PC-9 (cell line): ENCODE results near the gene RAB29. TPM values are rescaled to one million over a fixed set of nuclear protein-coding genes. Genes with fewer than 3 reads are reported as not detected.

Experiments
- BruUV-seq: library from RNA; stranded (reverse); fragments of 400-500 nt; replicated peaks from 2 replicates; lab custom pipeline; 2021; lab: Mats Ljungman, UMichigan
- CTCF ChIA-PET: fragments of 300-600 bp; sonication (Branson Sonifier 250); formaldehyde crosslinking; loops from one replicate; lab custom pipeline; 2022; ENCODE audit warnings: antibody characterized with exemption; lab: Charles Lee
- POLR2A ChIA-PET: fragments of 300-600 bp; sonication (Branson Sonifier 250); formaldehyde crosslinking; loops from one replicate; lab custom pipeline; 2022; ENCODE audit warnings: antibody characterized with exemption; ENCODE audit not compliant: unreplicated experiment; lab: Charles Lee
- DNase-seq, 2 experiments: peaks; one replicate each; pipeline versions ENCODE4 v3.0.0 to v3.0.0-alpha.2; 2015 to 2022; ENCODE audit warnings: mixed read lengths in 1 of 2
- H2AFZ ChIP-seq: fragments of 200-600 bp; sonication (generic); 2 replicates; pipeline ENCODE4 v1.8.1; 2017; ENCODE audit warnings: antibody characterized with exemption
- H3F3A ChIP-seq: fragments of 200-600 bp; sonication (generic); 2 replicates; pipeline ENCODE4 v1.8.1; 2017; ENCODE audit warnings: antibody characterized with exemption, mild to moderate bottlenecking, low read depth; ENCODE audit not compliant: insufficient read depth
- H3K27ac ChIP-seq: fragments of 200-600 bp; sonication (generic); 2 replicates; pipeline ENCODE4 v1.6.1; 2016; ENCODE audit warnings: mixed run types
- H3K27me3 ChIP-seq: fragments of 200-600 bp; sonication (generic); 2 replicates; pipeline ENCODE4 v1.6.1; 2016; ENCODE audit warnings: low read depth, mixed run types; ENCODE audit not compliant: insufficient read depth
- H3K36me3 ChIP-seq: fragments of 200-600 bp; sonication (generic); 2 replicates; pipeline ENCODE4 v1.6.1; 2016; ENCODE audit warnings: low read depth, mixed run types
- H3K4me1 ChIP-seq: fragments of 200-600 bp; sonication (generic); replicated peaks from 2 replicates; pipeline ENCODE4 v1.6.1; 2016; ENCODE audit warnings: mixed run types; ENCODE audit not compliant: insufficient read depth
- H3K4me2 ChIP-seq: fragments of 200-600 bp; sonication (generic); 2 replicates; pipeline ENCODE4 v1.6.1; 2017; ENCODE audit warnings: mixed run types
- H3K4me3 ChIP-seq: fragments of 200-600 bp; sonication (generic); 2 replicates; pipeline ENCODE4 v1.6.1; 2016; ENCODE audit warnings: mixed run types
- H3K79me2 ChIP-seq: fragments of 200-600 bp; sonication (generic); 2 replicates; pipeline ENCODE4 v1.6.1; 2017; ENCODE audit warnings: low read depth, mixed run types
- H3K9me2 ChIP-seq: fragments of 200-600 bp; sonication (generic); 2 replicates; pipeline ENCODE4 v1.8.1; 2017; ENCODE audit warnings: mild to moderate bottlenecking; ENCODE audit not compliant: insufficient read depth
- H3K9me3 ChIP-seq: fragments of 200-600 bp; sonication (generic); 2 replicates; pipeline ENCODE4 v1.8.1; 2016; ENCODE audit warnings: low read depth; ENCODE audit not compliant: insufficient read depth
- H4K20me1 ChIP-seq: fragments of 200-600 bp; sonication (generic); 2 replicates; pipeline ENCODE4 v1.8.1; 2017; ENCODE audit not compliant: insufficient read depth
- CTCF ChIP-seq: fragments of 200-600 bp; sonication (generic); conservative IDR thresholded peaks from 2 replicates; pipeline ENCODE4 v1.6.1; 2017; ENCODE audit warnings: mixed run types, antibody characterized with exemption, mild to moderate bottlenecking, moderate library complexity
- EZH2 ChIP-seq: fragments of 200-600 bp; sonication (generic); IDR thresholded peaks from 2 replicates; pipeline ENCODE4 v1.8.0; 2017; ENCODE audit warnings: antibody characterized with exemption, low read depth
- intact Hi-C: fragments of 100-400 bp; cut with micrococcal nuclease; formaldehyde crosslinking; loops from one replicate; pipeline ENCODE4 v1.10.0; 2022; ENCODE audit not compliant: unreplicated experiment
- total RNA-seq: library from RNA; stranded (reverse); gene quantifications from 2 replicates; pipeline ENCODE4 v1.2.3, GENCODE V29; 2021

RAB29 gene
- total RNA-seq, 1 experiment from 2014 or later, result 10.4 TPM

- no TSS peak for BruUV-seq
- Histone ChIP-seq H3K4me1 (peaks cover 14% of the 10 kb centered on the region), H3K27me3 (no peaks in the 10 kb centered on the region), H3K9me3 (no peaks in the 10 kb centered on the region), H3F3A (no peaks in the 10 kb centered on the region), H3K27ac (no peak overlapping the region), H2AFZ (no peak overlapping the region), H3K79me2 (peaks cover 29% of the 10 kb centered on the region), H4K20me1 (no peaks in the 10 kb centered on the region), H3K4me2 (peak overlapping the region; percentile 87), H3K36me3 (peaks cover 12% of the 10 kb centered on the region; the same call in 1 of the 2 replicates), H3K9me2 (no peaks in the 10 kb centered on the region; the same call in 1 of the 2 replicates), H3K4me3 (peak overlapping the region; percentile 80; the same call in 1 of the 2 replicates)
- ChIA-PET POLR2A (no interaction called here), CTCF (interaction anchor here (0.6 kb wide), 1 partner anchor 174 kb away, joined by 9 read pairs; no protein-coding TSS in a partner anchor)
- intact Hi-C loops, result loop anchor here (2.0 to 5.0 kb wide), 2 partner anchors 63 to 96 kb away; no protein-coding TSS in a partner anchor
- DNase-seq, result no peak
- no peak for TF ChIP-seq CTCF
- TF ChIP-seq EZH2, result no peak
Observed at GRCh38 chr1:205811660-205812059, 36.4 kb upstream of the RAB29 start.

DNA sequence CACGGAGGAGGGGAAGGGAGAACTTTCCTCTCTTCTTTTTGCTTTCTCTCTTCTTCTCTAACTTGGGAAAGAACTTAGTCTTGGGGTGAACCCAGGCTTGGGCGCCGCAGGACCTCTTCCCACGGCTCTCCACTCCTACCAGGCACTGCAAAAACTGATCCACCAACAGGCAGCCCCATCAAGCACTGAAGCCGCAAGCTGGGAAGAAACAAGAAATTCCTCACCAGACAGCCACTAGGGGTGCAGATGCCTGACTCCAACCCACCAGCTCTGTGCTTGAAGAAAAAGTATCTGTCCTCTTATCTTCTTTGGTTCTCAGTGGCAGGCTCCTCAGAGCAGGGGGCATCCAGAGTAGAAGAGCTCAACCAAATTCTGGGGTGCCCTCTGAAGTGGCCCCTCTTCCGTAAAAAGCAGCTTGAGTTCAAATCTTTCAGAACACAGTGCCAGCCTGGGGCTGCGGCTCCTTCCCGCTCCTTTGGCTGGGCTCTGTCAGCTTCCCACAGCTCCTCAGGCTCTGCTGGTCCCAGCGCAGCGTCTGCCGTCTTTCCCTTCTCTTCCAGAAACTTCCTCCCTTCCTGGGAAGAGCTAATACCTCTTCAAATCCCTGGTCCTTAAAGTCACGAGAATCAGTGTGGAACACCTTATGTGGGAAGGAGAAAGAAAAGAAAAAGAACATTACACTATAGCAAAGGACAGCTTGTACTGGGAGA is 35.3 kb upstream of the RAB29 start:
- ChIA-PET CTCF (no interaction called here), POLR2A (no interaction called here)
- no peaks in the 10 kb centered on the region for H4K20me1 ChIP-seq
- BruUV-seq, result no TSS peak
- H3K27me3 ChIP-seq, result no peaks in the 10 kb centered on the region
- no peak for TF ChIP-seq CTCF
- no peaks in the 10 kb centered on the region for H3F3A ChIP-seq
- no peak overlapping the region; the same call in 1 of the 2 replicates for H3K4me2 ChIP-seq
- no peak overlapping the region for H3K4me3 ChIP-seq
- no peak overlapping the region for H2AFZ ChIP-seq
- H3K9me2 ChIP-seq, result no peaks in the 10 kb centered on the region; the same call in 1 of the 2 replicates
- peaks cover 12% of the 10 kb centered on the region; the same call in 1 of the 2 replicates for H3K36me3 ChIP-seq
- H3K9me3 ChIP-seq, result no peaks in the 10 kb centered on the region
- H3K79me2 ChIP-seq, result peaks cover 29% of the 10 kb centered on the region
- H3K4me1 ChIP-seq, result peaks cover 14% of the 10 kb centered on the region
- intact Hi-C loops, result loop anchor here (5.0 kb wide), 1 partner anchor 97 kb away; no protein-coding TSS in a partner anchor
- no peak overlapping the region for H3K27ac ChIP-seq
- DNase-seq, result no peak

- no peaks in the 10 kb centered on the region; the same call in 1 of the 2 replicates for H4K20me1 ChIP-seq
- no peak overlapping the region for H3K27ac ChIP-seq
- TF ChIP-seq CTCF (no peak), EZH2 (no peak)
- peaks cover 29% of the 10 kb centered on the region for H3K79me2 ChIP-seq
- ChIA-PET POLR2A (no interaction called here), CTCF (no interaction called here)
- H3K36me3 ChIP-seq, result peaks cover 12% of the 10 kb centered on the region; the same call in 1 of the 2 replicates
- no peak overlapping the region for H3K4me3 ChIP-seq
- H3F3A ChIP-seq, result no peaks in the 10 kb centered on the region
- H2AFZ ChIP-seq, result no peak overlapping the region
- H3K27me3 ChIP-seq, result no peaks in the 10 kb centered on the region
- H3K9me3 ChIP-seq, result no peaks in the 10 kb centered on the region
- no peak overlapping the region for H3K4me2 ChIP-seq
- H3K9me2 ChIP-seq, result no peaks in the 10 kb centered on the region; the same call in 1 of the 2 replicates
- no peak for DNase-seq
- BruUV-seq, result no TSS peak
- intact Hi-C loops, result loop anchor here (5.0 kb wide), 1 partner anchor 97 kb away; no protein-coding TSS in a partner anchor
- H3K4me1 ChIP-seq, result peaks cover 14% of the 10 kb centered on the region
Observed at GRCh38 chr1:205809942-205810345, 34.7 kb upstream of the RAB29 start.
